HTERT RPE-1 (cell line): Measurements from ENCODE around the gene CMTM5.
"Not testable (repeated sequence)": the region's sequence is repeated elsewhere in the genome, so short reads cannot be mapped to it uniquely, and the experiment has no call there.

Source experiments
- in situ Hi-C: fragments of 300-500 bp; cut with MboI; formaldehyde crosslinking; loops from 4 replicates; pipeline ENCODE4 v1.14.3; 2020; ENCODE audit warnings: low sequenced_read_pairs

The CMTM5 gene

DNA sequence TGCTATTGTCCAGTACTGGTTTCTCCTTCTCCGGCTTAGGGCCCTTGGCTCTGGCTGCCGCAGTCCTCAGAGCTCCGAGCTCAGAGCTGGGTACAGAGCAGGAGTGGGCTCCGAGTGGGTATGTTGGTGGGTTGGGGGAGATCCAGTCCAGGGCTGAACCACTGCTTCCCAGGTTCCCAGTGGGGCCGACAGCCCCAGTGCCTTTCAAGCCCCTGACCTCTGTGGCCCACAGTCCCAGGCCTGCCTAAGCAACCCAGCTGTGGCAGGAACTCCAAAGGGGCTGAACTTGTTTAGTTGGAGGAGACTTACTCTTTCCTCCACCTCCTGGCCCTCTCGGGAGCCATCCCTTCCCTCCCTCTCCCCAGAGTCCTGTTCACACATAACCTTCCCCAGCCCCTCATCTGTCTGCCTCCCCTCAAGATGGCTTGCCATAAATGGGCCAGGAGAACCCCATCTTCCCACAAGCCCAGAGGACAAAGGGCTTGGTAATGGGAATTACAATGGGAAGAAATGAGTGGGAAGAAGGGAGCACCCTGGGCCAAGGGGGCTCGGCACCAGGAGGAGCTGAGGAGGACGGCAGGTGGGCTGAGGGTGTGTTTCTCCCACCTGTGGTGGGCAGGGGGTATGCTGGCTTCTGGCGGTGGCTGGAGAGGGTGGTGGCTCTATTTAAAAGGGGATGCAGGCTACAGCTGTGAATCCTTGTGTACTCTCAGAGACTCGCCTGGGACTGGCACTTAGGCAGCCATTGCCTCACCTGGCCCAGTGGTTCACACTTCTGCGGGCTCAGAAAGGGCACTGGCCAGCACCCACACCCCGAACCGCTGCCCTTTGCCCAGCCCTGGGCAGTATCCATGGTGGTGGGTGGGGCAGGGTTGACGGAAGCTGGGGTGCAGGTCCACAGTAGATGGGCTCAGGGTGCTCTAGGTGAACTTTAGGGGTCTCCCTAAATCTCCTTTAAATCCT, 35.0 kb downstream of the CMTM5 start:
- in situ Hi-C loops: no loop called here

DNA sequence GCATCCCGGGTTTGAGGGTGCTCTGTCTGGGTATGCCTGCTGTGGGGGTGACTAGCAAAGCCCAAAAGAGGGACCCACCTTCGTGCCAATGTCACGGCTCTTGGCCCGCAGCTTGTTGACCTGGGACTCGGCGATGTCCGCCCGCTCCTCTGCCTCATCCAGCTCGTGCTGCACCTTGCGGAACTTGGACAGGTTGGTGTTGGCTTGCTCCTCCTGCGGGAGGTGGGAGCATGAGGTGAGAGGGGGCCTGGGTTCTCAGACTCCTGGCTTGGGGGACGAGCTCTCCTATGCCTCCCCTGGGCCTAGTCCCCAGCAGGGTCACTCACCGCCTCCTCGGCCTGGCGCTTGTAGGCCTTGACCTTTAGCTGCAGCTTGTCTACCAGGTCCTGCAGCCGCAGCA, 36.8 kb downstream of the CMTM5 start:
- in situ Hi-C loops: no loop called here

DNA sequence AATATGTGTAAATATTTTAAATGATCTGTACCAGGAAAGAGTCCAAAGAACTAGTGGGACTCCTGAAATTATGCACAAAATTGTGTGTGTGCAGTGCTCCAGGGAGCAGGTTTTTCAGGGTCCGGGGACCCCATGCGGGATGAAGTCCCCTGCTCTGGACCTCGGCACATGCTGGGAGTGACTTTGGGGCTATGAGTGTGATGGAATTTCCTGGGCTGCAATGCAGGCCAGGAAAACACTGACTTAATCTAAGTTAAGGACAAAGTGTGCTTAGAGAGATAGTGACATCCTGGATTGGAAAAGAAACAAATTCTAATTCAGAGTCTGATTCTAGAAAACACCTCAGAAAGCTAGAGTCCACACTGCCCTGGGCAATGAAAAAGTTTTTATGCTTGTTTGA, 37.4 kb downstream of the CMTM5 start:
- in situ Hi-C loops: no loop called here

DNA sequence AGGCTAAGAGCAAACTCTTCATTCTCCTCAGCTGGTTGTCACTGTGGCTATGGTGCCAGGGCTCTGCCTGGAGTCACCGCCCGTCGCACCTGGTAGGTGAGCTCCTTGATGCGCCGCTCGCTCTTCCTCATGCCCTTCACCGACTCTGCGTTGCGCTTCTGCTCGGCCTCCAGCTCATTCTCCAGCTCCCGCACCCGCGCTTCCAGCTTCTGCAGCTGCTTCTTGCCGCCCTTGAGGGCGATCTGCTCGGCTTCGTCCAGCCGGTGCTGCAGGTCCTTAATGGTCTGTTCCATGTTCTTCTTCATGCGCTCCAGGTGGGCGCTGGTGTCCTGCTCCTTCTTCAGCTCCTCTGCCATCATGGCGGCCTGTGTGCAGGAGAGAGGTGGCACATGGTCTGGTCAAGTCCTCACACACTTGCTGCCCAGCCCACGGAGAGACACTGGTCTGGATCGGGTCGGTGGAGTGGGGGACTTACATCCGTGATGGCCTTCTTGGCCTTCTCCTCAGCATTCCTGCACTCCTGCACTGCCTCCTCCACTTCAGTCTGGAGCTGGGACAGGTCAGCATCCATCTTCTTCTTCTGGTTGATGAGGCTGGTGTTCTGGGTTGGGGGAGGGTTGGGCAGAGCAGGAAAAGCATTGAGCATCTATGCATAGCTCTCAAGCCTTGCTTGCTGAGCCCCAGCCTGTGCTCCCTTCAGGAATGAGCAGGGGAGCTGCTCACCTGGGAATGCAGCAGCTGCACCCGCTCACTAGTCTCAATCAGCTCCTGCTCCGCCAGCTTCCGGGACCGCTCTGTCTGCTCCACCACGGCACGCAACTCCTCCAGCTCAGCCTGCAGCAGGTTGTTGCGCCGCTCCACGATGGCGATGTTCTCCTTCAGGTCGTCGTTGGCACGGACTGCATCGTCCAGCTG, 38.3 kb downstream of the CMTM5 start:
- in situ Hi-C loops: no loop called here

DNA sequence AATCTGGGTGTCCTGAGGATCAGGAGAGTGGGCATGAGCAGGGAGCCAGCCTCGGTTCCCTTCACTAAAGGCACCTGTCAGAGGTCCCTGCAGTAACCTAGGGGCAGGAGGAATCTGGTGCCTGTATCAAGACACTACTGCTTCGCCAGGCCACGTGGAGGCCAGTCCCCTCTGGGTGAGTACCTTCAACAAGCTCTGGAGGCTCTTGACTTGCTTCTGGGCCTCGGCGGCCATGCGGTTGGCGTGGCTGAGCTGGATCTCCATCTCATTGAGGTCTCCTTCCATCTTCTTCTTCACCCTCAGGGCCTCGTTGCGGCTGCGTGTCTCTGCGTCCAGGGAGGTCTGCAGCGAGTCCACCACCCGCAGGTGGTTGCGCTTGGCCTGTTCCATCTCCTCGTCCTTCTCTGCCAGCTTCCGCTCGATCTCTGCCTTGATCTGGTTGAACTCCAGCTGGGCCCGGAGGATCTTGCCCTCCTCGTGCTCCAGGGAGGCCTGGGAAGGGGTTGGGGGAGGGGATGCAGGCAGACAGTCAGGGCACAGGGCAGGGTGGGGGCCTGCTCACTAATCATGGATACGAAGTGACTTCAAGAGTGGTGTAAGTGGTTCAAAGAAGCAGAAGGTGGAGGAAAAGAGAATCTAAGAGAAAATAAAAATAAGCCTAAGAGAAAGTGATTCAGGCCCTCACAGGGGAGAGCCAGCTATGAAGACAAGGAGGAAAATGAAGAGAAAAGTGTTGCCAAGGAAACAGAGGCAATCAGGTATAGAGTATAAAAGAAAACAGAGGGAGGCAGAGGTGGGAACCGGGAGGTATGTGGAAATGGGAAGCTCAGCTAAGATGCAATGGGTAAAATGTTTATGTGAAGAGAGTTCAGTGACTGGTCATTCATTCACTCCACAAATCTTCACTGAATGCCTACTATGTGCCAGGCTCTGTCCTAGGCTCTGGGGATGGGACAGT, 39.3 kb downstream of the CMTM5 start:
- in situ Hi-C loops: no loop called here

DNA sequence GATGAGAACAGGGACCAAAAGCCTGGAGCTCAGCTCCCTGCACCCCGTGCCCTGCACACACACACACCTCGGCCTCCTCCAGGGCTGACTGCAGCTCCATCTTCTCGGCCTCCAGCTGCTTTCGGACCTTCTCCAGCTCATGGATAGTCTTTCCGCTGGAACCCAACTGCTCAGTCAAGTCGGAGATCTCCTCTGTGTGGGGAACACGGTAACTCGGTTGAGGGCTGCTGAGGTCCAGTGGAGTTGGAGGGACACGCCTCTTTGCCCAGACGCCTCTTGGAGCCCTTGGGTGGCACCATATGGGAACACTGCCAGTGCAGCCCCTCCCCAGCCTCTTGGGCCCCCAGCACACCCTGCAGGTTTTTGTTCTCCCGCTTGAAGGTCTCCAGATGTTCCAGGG, 40.0 kb downstream of the CMTM5 start:
- in situ Hi-C loops: no loop called here

DNA sequence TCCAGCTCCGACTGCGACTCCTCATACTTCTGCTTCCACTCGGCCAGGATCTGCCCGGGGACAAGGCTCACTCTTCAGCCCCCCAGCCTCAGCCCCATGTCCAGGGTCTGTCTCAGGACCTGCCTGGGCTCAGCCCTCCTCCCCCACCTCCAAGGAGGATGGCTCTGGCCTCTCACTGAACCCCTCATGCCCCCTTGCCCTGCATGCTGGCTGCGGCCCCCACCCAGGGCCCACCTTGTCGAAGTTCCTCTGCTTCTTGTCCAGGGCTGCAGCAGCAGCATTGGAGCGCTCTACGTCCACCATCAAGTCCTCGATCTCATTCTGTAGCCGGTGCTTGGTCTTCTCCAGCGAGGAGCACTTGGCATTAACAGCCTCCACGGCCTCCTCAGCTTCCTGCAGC, 40.4 kb downstream of the CMTM5 start:
- in situ Hi-C loops: not testable (repeated sequence)

DNA sequence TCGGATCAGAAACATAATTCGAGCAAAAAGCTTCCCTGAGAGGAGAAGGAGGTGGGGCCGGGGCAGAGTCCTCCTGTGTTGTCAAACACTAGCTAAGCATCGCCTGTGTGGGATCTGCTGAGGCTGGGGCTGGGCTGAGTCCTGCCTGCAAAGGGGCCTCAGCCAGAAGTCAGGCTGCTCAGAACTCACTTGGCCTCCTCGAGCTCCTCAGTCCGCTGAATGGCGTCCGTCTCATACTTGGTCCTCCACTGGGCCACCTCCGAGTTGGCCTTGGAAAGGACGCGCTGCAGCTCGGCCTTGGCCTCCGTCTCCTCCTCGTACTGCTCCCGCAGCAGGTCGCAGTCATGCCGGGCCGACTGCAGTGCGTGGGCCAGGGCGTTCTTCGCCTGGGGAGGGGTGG, 41.2 kb downstream of the CMTM5 start:
- in situ Hi-C loops: no loop called here

DNA sequence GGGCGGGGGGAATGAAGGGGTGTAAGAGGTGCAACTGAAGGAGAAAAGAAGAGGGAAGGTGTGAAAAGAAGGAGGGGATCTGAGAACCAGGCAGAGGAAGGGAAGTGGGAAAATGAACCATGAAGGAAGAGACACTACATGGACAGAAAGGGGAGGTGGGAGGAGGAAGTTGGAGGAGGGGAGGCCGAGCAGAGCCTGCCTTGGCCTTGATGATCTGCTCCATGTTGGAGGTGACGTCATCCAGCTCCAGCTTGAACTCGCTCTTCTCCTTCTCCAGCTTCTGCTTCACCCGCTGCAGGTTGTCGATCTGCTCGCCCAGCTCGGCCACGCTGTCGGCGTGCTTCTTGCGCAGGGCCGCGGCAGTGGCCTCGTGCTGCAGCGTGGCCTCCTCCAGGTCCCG, 42.8 kb downstream of the CMTM5 start:
- in situ Hi-C loops: not testable (repeated sequence)

DNA sequence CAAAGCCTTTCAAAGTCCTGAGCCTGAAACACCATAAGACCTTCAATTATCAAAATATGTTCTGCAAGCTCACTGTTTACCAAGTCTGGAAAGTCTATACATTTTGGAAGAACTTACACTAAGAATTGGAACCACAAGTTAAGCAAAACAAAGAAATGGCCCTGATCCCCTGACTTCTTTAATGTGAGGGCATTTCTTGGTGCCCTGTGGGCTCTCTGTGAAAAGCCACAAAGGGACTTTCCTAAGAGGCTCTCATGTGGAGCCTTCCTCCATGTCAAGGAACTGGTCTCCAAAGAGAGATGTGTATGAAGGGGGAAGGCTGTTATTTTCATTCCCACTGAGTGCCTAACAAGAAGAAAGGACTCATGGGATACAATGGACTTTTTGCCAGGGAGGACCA, 44.7 kb downstream of the CMTM5 start:
- in situ Hi-C loops: no loop called here

DNA sequence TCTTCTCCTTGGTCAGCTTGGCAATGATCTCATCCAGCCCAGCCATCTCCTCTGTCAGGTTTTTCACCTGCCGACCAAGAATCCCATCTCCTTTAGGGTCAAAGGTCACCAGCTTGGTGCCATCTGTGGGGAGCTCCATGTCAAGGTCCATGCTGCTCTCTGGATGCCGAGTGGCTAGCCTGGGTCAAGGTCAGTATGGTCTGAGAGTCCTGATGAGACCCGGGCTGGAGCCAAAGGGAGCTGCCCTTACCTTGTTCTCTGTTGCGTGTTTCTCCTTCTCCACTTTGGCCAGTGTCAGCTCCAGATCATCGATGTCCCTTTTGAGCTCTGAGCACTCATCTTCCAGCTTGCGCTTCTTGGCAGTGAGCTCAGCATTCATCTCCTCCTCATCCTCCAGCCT, 46.8 kb downstream of the CMTM5 start:
- in situ Hi-C loops: no loop called here

DNA sequence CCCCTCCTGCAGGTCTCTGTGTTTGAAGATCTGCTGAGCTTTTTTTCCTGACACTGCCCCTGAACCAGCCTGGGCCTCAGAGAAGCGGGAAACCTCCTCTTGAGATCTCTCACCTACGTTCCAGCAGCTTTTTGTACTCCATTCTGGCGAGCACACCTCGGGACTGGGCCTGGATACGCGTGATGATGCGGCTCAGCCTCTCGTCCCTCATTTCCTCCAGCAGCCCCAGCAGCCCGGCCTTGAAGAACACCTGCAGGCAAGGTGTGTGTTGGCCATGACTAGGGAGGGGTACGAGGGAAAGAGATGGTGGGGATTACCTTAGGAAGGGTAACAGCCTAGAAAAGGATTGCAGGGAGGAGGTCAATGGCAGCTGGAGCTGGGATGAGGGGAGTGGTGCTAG, 48.3 kb downstream of the CMTM5 start:
- in situ Hi-C loops: no loop called here

DNA sequence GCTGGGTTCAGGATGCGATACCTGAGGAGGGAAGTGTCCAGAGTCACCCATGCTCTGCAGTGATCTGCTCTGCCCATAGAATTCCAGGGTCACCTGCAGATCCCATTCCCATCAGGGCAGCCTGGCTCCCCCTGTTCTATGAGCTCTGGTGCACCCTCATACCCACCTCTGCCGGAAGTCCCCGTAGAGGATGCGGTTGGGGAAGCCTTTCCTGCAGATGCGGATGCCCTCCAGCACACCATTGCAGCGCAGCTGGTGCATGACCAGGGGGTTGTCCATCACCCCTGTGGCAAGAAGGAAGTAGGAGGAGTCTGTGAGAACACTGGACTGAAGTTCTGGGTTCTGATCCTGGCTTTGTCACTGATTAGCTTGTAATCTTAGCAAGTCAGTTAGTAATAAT, 49.0 kb downstream of the CMTM5 start:
- in situ Hi-C loops: not testable (repeated sequence)

DNA sequence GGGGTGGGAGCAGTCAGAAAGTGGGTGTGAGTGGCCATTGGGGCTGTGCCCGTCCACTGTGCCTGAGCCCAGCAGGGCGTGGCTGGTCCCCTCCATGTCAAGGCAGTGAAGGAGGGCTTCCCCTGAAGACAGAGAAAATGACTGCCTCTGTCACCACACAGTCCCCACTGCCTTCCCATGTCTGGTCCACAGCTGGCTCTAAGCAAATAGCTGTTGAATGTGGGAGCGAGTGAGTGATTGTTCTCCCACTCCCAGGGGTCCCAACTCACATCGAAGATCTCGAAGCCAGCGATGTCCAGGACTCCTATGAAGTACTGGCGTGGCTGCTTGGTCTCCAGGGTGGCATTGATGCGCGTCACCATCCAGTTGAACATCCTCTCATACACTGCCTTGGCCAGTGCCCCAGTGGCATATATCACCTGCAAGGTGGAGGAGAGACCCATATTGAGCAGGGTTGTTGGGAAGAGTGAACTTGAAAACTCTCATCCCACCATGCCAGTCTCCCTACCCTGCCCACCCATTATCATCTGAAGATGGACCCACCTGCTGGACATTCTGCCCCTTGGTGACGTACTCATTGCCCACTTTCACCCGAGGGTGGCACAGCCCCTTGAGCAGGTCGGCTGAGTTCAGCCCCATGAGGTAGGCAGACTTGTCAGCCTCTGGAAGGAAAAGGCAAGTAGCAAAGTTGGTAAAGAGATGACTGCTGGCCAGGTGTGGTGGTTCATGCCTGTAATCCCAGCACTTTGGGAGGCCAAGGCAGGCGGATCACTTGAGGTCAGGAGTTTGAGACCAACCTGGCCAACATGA, 52.0 kb downstream of the CMTM5 start:
- in situ Hi-C loops: no loop called here
